Neural progenitor cell (in vitro differentiated cells): ENCODE measurements around the gene KIF19. TPM values are rescaled to one million over a fixed set of nuclear protein-coding genes. Genes with fewer than 3 reads are reported as not detected.

Source experiments
- DNase-seq: peaks from one replicate; pipeline ENCODE4 v3.0.0-alpha.2; 2016; ENCODE audit warnings: low spot score
- H2AFZ ChIP-seq: fragments of 200-600 bp; sonication (generic); replicated peaks from 2 replicates; pipeline ENCODE4 v1.6.1; 2016; ENCODE audit warnings: antibody characterized with exemption
- H3F3A ChIP-seq: fragments of 200-600 bp; sonication (generic); 2 replicates; pipeline ENCODE4 v1.6.1; 2016; ENCODE audit warnings: antibody characterized with exemption, low read depth
- H3K27ac ChIP-seq: fragments of 200-600 bp; sonication (generic); 2 replicates; pipeline ENCODE4 v1.5.1; 2016; ENCODE audit warnings: mild to moderate bottlenecking
- H3K27me3 ChIP-seq: fragments of 200-600 bp; sonication (generic); 2 replicates; pipeline ENCODE4 v1.6.1; 2016; ENCODE audit warnings: mild to moderate bottlenecking, moderate library complexity
- H3K36me3 ChIP-seq: fragments of 200-600 bp; sonication (generic); 2 replicates; pipeline ENCODE4 v1.5.1; 2016
- H3K4me1 ChIP-seq: fragments of 200-600 bp; sonication (generic); 2 replicates; pipeline ENCODE4 v1.6.1; 2016; ENCODE audit warnings: mixed run types
- H3K4me2 ChIP-seq: fragments of 200-600 bp; sonication (generic); 2 replicates; pipeline ENCODE4 v1.6.1; 2016
- H3K4me3 ChIP-seq: fragments of 200-600 bp; sonication (generic); 2 replicates; pipeline ENCODE4 v1.5.1; 2016
- H3K79me2 ChIP-seq: fragments of 200-600 bp; sonication (generic); 2 replicates; pipeline ENCODE4 v1.6.1; 2016; ENCODE audit warnings: low read depth
- H3K9ac ChIP-seq: fragments of 200-600 bp; sonication (generic); 2 replicates; pipeline ENCODE4 v1.6.1; 2016
- H3K9me3 ChIP-seq: fragments of 200-600 bp; sonication (generic); 2 replicates; pipeline ENCODE4 v1.5.1; 2016; ENCODE audit warnings: low read depth
- H4K20me1 ChIP-seq: fragments of 200-600 bp; sonication (generic); 2 replicates; pipeline ENCODE4 v1.6.1; 2016; ENCODE audit warnings: low read depth
- H3K27ac Mint-ChIP-seq: 3 replicates; pipeline ENCODE4 v1.8.0; 2021; ENCODE audit warnings: mixed read lengths
- H3K27me3 Mint-ChIP-seq: 2 replicates; pipeline ENCODE4 v1.8.0; 2022; ENCODE audit warnings: low read depth, mild to moderate bottlenecking, inconsistent platforms, moderate library complexity, mixed read lengths; ENCODE audit not compliant: insufficient read depth
- H3K36me3 Mint-ChIP-seq: 3 replicates; pipeline ENCODE4 v1.8.0; 2021; ENCODE audit warnings: mixed read lengths
- H3K4me1 Mint-ChIP-seq: 3 replicates; pipeline ENCODE4 v1.8.0; 2021; ENCODE audit warnings: mixed read lengths
- H3K4me3 Mint-ChIP-seq: 3 replicates; pipeline ENCODE4 v1.8.0; 2021; ENCODE audit warnings: mild to moderate bottlenecking, moderate library complexity, mixed read lengths
- H3K9me3 Mint-ChIP-seq: 3 replicates; pipeline ENCODE4 v1.8.0; 2020; ENCODE audit warnings: mixed read lengths
- CTCF ChIP-seq: fragments of 200-600 bp; sonication (generic); IDR thresholded peaks from 2 replicates; pipeline ENCODE4 v1.5.1; 2017; ENCODE audit warnings: antibody characterized with exemption, mild to moderate bottlenecking
- EZH2 ChIP-seq: fragments of 200-600 bp; sonication (generic); IDR thresholded peaks from 2 replicates; pipeline ENCODE4 v1.6.1; 2017; ENCODE audit warnings: antibody characterized with exemption, mild to moderate bottlenecking, moderate library complexity
- EZH2phosphoT487 ChIP-seq: fragments of 200-600 bp; sonication (generic); IDR thresholded peaks from 2 replicates; pipeline ENCODE4 v1.6.1; 2017; ENCODE audit warnings: antibody characterized with exemption
- total RNA-seq: library from RNA; depleted of rRNA; stranded (reverse); fragments of >200 nt; gene quantifications from 2 replicates; pipeline ENCODE4 v1.2.3, GENCODE V29; 2015; ENCODE audit warnings: low replicate concordance

Gene KIF19
- total RNA-seq, 1 donor from 2014 or later = 0.15 TPM

GRCh38 chr17:74402048-74402447, 76.0 kb downstream of the KIF19 start:
- no peak overlapping the region for H3K27ac Mint-ChIP-seq
- Histone ChIP-seq H3F3A (no peaks in the 10 kb centered on the region), H3K79me2 (no peaks in the 10 kb centered on the region), H3K9me3 (no peaks in the 10 kb centered on the region), H2AFZ (no peak overlapping the region), H4K20me1 (no peaks in the 10 kb centered on the region), H3K4me3 (no peak overlapping the region), H3K9ac (no peak overlapping the region), H3K4me2 (no peak overlapping the region), H3K4me1 (peaks cover 14% of the 10 kb centered on the region), H3K27me3 (no peaks in the 10 kb centered on the region), H3K27ac (no peak overlapping the region), H3K36me3 (no peaks in the 10 kb centered on the region)
- DNase-seq = no peak
- H3K4me3 Mint-ChIP-seq = no peak overlapping the region
- peaks cover 15% of the 10 kb centered on the region for H3K4me1 Mint-ChIP-seq
- H3K27me3 Mint-ChIP-seq = peaks cover 4% of the 10 kb centered on the region
- TF ChIP-seq CTCF (no peak), EZH2 (no peak)
- no peaks in the 10 kb centered on the region for H3K36me3 Mint-ChIP-seq
- no peaks in the 10 kb centered on the region for H3K9me3 Mint-ChIP-seq

GRCh38 chr17:74403512-74404137, 77.6 kb downstream of the KIF19 start:
- no peak overlapping the region for H3K27ac ChIP-seq
- H3K9me3 ChIP-seq = no peaks in the 10 kb centered on the region
- no peaks in the 10 kb centered on the region for H3K27me3 ChIP-seq
- H3K36me3 Mint-ChIP-seq = no peaks in the 10 kb centered on the region
- TF ChIP-seq EZH2phosphoT487 = no peak
- TF ChIP-seq CTCF = no peak
- no peak for TF ChIP-seq EZH2
- no peaks in the 10 kb centered on the region for H3K36me3 ChIP-seq
- H3K4me3 Mint-ChIP-seq = no peak overlapping the region
- peaks cover 4% of the 10 kb centered on the region for H3K27me3 Mint-ChIP-seq
- peaks cover 14% of the 10 kb centered on the region for H3K4me1 ChIP-seq
- H3K4me1 Mint-ChIP-seq = peaks cover 15% of the 10 kb centered on the region
- no peaks in the 10 kb centered on the region for H3F3A ChIP-seq
- peak overlapping the region; percentile 81 for H2AFZ ChIP-seq
- H3K4me2 ChIP-seq = peak overlapping the region; percentile 43
- no peaks in the 10 kb centered on the region for H4K20me1 ChIP-seq
- no peak for DNase-seq
- H3K4me3 ChIP-seq = no peak overlapping the region
- no peak overlapping the region for H3K9ac ChIP-seq
- H3K79me2 ChIP-seq = no peaks in the 10 kb centered on the region
- H3K27ac Mint-ChIP-seq = peak overlapping the region; percentile 60
- H3K9me3 Mint-ChIP-seq = no peaks in the 10 kb centered on the region

- H3K27ac ChIP-seq = no peak overlapping the region
- no peak overlapping the region for H3K9ac ChIP-seq
- H3K36me3 ChIP-seq = no peaks in the 10 kb centered on the region
- peak overlapping the region; percentile 81 for H2AFZ ChIP-seq
- no peaks in the 10 kb centered on the region for H4K20me1 ChIP-seq
- peak overlapping the region; percentile 43 for H3K4me2 ChIP-seq
- no peak overlapping the region for H3K4me3 ChIP-seq
- TF ChIP-seq EZH2 (no peak), EZH2phosphoT487 (no peak), CTCF (no peak)
- no peaks in the 10 kb centered on the region for H3K79me2 ChIP-seq
- H3K4me1 ChIP-seq = peaks cover 14% of the 10 kb centered on the region
- peaks cover 15% of the 10 kb centered on the region for H3K4me1 Mint-ChIP-seq
- no peak overlapping the region for H3K4me3 Mint-ChIP-seq
- no peaks in the 10 kb centered on the region for H3K27me3 ChIP-seq
- peak; percentile 30 for DNase-seq
- H3K9me3 ChIP-seq = no peaks in the 10 kb centered on the region
- peak overlapping the region; percentile 60 for H3K27ac Mint-ChIP-seq
- H3K9me3 Mint-ChIP-seq = no peaks in the 10 kb centered on the region
- no peaks in the 10 kb centered on the region for H3K36me3 Mint-ChIP-seq
- H3K27me3 Mint-ChIP-seq = peaks cover 4% of the 10 kb centered on the region
- H3F3A ChIP-seq = no peaks in the 10 kb centered on the region
These were observed 78.2 kb downstream of the KIF19 start for GRCh38 chr17:74404218-74404617.
